ENCODE results near the gene ARSK. TPM values are rescaled to one million over a fixed set of nuclear protein-coding genes. Genes with fewer than 3 reads are reported as not detected.

ARSK gene, protein sequence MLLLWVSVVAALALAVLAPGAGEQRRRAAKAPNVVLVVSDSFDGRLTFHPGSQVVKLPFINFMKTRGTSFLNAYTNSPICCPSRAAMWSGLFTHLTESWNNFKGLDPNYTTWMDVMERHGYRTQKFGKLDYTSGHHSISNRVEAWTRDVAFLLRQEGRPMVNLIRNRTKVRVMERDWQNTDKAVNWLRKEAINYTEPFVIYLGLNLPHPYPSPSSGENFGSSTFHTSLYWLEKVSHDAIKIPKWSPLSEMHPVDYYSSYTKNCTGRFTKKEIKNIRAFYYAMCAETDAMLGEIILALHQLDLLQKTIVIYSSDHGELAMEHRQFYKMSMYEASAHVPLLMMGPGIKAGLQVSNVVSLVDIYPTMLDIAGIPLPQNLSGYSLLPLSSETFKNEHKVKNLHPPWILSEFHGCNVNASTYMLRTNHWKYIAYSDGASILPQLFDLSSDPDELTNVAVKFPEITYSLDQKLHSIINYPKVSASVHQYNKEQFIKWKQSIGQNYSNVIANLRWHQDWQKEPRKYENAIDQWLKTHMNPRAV
- total RNA-seq (2022; extraction: Qiagen RNA extraction; ENCODE audit: low read depth): 5.2 to 8.8 TPM (median 7.5 TPM) in 5 replicates

DNA sequence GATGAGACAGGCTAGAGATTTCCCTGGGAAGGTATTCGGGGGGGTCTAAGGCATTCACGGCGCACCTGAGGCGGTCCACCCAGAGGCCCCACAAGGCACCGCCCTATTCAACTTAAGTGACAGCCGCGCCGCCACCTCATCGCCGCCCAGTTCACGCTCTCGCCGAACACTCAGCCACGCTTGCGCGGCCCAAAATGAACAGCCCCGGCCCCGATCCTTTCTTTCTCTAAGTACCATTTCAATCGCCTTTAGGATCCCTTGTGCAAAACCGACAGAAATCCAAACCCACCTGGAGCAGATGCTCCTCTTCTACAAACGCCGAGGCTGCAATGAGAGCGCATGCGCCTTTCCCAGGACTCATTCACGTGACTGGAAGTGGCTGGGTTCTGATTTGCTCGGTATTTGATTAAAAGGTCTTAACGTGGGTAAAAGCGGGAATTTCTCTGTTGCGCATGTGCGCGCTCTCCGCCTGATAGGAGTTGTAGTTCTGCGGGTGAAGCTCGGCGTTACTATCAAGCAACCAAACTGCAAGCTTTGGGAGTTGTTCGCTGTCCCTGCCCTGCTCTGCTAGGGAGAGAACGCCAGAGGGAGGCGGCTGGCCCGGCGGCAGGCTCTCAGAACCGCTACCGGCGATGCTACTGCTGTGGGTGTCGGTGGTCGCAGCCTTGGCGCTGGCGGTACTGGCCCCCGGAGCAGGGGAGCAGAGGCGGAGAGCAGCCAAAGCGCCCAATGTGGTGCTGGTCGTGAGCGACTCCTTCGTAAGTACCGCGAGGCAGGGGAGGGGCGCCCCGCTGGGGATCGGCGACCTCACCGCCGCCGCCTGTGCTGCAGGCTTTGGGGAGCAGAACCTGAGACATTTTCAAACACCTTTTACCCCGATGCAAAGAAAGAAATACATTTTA, at the start of gene ARSK, which contains the start of gene SKIC3:
TSS of gene ARSK (plus strand) at position 455 of the 902 bp plus-strand sequence. CDS start at position 633, 178 bp downstream.
TSS of gene SKIC3 (minus strand) at position 331 of the 902 bp plus-strand sequence. CDS start 7,827 bp downstream, outside the sequence.

DNA sequence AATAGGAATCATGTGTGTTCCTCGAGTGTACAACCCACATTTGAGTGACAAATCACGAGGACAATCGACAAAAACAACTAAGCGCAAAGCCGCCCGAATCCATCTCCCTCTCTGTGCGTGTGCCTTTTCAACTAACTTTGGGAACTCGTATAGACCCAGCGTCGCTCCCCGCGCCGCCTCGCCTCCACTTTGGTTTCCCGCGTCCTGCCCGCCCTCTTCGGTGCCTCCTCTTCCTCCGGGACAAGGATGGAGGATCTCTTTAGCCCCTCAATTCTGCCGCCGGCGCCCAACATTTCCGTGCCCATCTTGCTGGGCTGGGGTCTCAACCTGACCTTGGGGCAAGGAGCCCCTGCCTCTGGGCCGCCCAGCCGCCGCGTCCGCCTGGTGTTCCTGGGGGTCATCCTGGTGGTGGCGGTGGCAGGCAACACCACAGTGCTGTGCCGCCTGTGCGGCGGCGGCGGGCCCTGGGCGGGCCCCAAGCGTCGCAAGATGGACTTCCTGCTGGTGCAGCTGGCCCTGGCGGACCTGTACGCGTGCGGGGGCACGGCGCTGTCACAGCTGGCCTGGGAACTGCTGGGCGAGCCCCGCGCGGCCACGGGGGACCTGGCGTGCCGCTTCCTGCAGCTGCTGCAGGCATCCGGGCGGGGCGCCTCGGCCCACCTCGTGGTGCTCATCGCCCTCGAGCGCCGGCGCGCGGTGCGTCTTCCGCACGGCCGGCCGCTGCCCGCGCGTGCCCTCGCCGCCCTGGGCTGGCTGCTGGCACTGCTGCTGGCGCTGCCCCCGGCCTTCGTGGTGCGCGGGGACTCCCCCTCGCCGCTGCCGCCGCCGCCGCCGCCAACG, 65.3 kb downstream of the ARSK start, which contains the start of gene GPR150:
TSS of gene GPR150 (plus strand) at position 58 of the 840 bp plus-strand sequence. CDS start at position 247, 189 bp downstream.

DNA sequence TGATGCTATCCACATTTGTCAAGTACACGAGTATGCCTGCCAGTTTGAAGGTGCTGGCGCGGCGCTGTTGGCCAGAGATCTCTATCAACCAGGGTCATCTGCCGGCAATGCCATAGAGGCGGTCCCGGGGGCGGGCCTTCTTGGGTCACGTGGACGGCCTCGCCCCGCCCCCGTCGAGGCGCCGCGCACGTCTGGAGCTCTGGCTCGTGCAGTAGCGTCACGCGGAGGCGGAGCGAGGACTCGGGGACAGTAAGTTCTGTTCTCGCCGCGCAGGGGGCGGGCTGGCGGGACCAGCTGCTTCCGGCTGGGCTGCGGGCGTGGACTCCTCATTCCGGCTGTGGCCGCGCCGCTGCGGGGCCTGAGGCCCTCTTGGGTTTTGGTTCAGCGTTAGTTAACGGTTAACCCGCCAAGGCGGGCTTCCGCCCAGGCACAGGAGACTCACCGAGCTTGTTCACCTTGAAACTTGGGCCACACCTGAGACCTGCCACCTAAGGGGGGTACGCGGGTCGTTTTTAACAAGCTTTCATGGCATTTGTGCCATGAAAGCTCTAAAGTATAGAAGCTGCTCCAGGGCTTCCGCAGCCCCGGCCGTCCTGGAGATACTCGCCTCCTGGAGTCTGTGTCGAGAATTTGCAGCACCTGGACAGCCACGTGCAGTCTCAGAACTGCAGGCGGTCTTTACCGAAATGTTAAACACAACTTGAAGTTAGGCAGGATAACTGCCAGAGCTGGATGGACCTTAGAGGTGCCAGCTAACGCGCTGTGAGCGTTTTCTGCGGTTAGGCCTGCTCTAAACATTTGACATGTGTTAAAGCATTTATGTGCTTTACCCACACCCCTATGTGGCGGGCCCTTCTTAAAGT, 91.9 kb downstream of the ARSK start, which contains the start of gene RFESD:
TSS of gene RFESD (plus strand) at position 209 of the 863 bp plus-strand sequence. CDS start 5,495 bp downstream, outside the sequence.

Other genes with a start within 250 kb of the ARSK start
- gene FAM81B, start 163.7 kb upstream of the ARSK start, total RNA-seq (2022; extraction: Qiagen RNA extraction; ENCODE audit: low read depth): not detected in 5 replicates
- gene SKIC3, start 124 bp upstream of the ARSK start, total RNA-seq (2022; extraction: Qiagen RNA extraction; ENCODE audit: low read depth): 12.6 to 22.3 TPM (median 21.6 TPM) in 5 replicates
- gene GPR150, start 65.0 kb downstream of the ARSK start, total RNA-seq (2022; extraction: Qiagen RNA extraction; ENCODE audit: low read depth): 0.07 to 0.26 TPM (median 0.19 TPM) in 4 of 5 replicates, not detected in the other
- gene RFESD, start 91.7 kb downstream of the ARSK start, total RNA-seq (2022; extraction: Qiagen RNA extraction; ENCODE audit: low read depth): 1.7 to 2.9 TPM (median 2.1 TPM) in 5 replicates
- gene SPATA9, start 127.9 kb downstream of the ARSK start, total RNA-seq (2022; extraction: Qiagen RNA extraction; ENCODE audit: low read depth): 0.42 TPM in 1 of 5 replicates, not detected in the others
- gene RHOBTB3, start 176.2 kb downstream of the ARSK start, total RNA-seq (2022; extraction: Qiagen RNA extraction; ENCODE audit: low read depth): 5.4 to 10.4 TPM (median 7.5 TPM) in 5 replicates